Central memory CD8-positive, alpha-beta T cell (primary cell): ENCODE measurements around the gene NTF4.
"Not testable (repeated sequence)": the region's sequence is repeated elsewhere in the genome, so short reads cannot be mapped to it uniquely, and the experiment has no call there.

Source experiments
- ATAC-seq: fragments of 150-1000 bp; cut with Tn5 transposase; replicated peaks from 2 replicates; pipeline ENCODE4 v1.10.0; 2022; ENCODE audit warnings: mild to moderate bottlenecking, moderate FRiP score, moderate number of reproducible peaks; ENCODE audit not compliant: poor library complexity, severe bottlenecking; ENCODE audit errors: extremely low read depth
- DNase-seq, 2 donors: peaks; one replicate each; pipeline ENCODE4 v3.0.0; 2021; ENCODE audit warnings: low spot score in 2 of 2
- H3K27ac Mint-ChIP-seq: one replicate; pipeline ENCODE4 v1.8.0; 2022; ENCODE audit warnings: low read depth, mild to moderate bottlenecking, moderate library complexity, mixed read lengths
- H3K27me3 Mint-ChIP-seq: one replicate; pipeline ENCODE4 v1.8.0; 2022; ENCODE audit warnings: mixed read lengths
- H3K36me3 Mint-ChIP-seq: one replicate; pipeline ENCODE4 v1.8.0; 2022; ENCODE audit warnings: mild to moderate bottlenecking, moderate library complexity, mixed read lengths; ENCODE audit not compliant: insufficient read depth
- H3K4me1 Mint-ChIP-seq: one replicate; pipeline ENCODE4 v1.8.0; 2022; ENCODE audit warnings: mixed read lengths
- H3K4me3 Mint-ChIP-seq: one replicate; pipeline ENCODE4 v1.8.0; 2022; ENCODE audit warnings: mild to moderate bottlenecking, moderate library complexity, mixed read lengths
- H3K9me3 Mint-ChIP-seq: one replicate; pipeline ENCODE4 v1.8.0; 2022; ENCODE audit warnings: mixed read lengths

NTF4 gene

GRCh38 chr19:49038557-49039276, 25.9 kb downstream of the NTF4 start:
- H3K36me3 Mint-ChIP-seq, H3K4me1 Mint-ChIP-seq, DNase-seq, H3K9me3 Mint-ChIP-seq, H3K4me3 Mint-ChIP-seq, H3K27ac Mint-ChIP-seq, ATAC-seq: not testable (repeated sequence)
- H3K27me3 Mint-ChIP-seq = peaks cover 12% of the 10 kb centered on the region

DNA sequence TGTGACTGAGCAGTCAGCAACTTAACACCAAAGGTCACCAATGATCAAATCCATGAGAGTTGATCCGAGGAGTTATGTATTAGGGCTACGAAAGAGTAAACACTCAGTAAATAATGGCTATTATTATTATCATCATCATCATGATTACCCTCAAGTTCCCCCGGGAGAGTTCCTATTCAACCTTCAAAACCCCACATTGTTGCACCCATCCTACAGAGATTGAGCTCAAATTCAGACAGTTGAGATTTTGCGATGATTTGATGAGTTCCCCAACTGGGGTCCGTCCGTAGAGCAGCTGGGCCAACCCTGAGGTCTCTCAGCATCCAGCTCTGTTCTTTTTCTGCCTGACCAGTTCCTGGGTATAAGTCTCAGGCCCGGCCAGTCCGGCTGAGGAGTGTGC, 26.5 kb downstream of the NTF4 start:
- not testable (repeated sequence) for ATAC-seq, DNase-seq, H3K27me3 Mint-ChIP-seq, H3K4me3 Mint-ChIP-seq, H3K27ac Mint-ChIP-seq, H3K36me3 Mint-ChIP-seq, H3K9me3 Mint-ChIP-seq, H3K4me1 Mint-ChIP-seq

DNA sequence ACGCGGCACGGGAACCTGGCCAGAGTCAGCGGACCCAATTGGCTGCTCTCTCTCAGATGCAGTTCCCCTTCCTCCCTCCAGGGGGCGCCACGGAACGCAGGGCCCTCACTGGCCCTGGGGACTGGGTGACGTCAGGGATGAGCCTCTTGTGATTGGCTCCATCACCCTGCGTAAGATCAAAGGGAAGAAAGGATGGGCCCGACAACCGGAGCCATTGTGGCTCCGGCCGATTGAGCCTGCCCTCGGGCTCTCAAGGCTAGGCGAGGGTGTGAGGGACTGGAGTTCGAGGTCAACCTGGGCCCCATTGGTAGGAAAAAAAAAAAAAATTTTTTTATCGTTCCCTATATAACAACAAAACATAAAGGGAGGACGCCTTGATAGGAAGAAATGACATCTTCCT, 27.8 kb downstream of the NTF4 start, which contains the start of gene CGB1:
TSS of gene CGB1 (minus strand) at position 81 of the 400 bp plus-strand sequence. CDS start 184 bp downstream, outside the sequence.
- H3K27me3 Mint-ChIP-seq, DNase-seq, H3K36me3 Mint-ChIP-seq, H3K4me3 Mint-ChIP-seq, H3K9me3 Mint-ChIP-seq, H3K4me1 Mint-ChIP-seq, H3K27ac Mint-ChIP-seq, ATAC-seq: not testable (repeated sequence)

DNA sequence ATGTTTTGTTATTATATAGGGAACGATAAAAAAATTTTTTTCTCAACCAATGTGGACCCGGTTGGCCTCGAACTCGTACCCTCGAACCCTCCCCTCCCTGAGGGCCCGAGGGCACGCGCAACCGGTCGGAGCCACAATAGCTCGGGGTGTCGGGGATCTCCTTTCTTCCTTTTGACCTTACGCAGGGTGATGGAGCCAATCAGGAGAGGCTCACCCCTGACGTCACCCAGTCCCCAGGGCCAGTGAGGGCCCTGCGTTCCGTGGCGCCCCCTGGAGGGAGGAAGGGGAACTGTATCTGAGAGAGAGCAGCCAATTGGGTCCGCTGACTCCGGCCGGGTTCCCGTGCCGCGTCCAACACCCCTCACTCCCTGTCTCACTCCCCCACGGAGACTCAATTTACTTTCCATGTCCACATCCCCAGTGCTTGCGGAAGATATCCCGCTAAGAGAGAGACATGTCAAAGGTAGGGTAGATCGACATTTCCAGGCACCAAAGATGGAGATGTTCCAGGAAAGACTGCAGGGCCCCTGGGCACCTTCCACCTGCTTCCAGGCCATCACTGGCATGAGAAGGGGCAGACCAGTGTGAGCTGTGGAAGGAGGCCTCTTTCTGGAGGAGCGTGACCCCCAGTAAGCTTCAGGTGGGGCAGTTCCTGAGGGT, 32.8 kb downstream of the NTF4 start, which contains the start of gene CGB2:
TSS of gene CGB2 (plus strand) at position 249 of the 660 bp plus-strand sequence. CDS start at position 455, 206 bp downstream.
- H3K27ac Mint-ChIP-seq = peak within 1 kb of the TSS; percentile 67
- H3K4me3 Mint-ChIP-seq, H3K36me3 Mint-ChIP-seq, H3K27me3 Mint-ChIP-seq, H3K4me1 Mint-ChIP-seq, H3K9me3 Mint-ChIP-seq: not testable (repeated sequence)
- ATAC-seq (peak; percentile 36), DNase-seq (peak in 1 of 2 donors; percentile 31)

- not testable (repeated sequence) for H3K9me3 Mint-ChIP-seq, H3K4me3 Mint-ChIP-seq, H3K4me1 Mint-ChIP-seq, H3K27me3 Mint-ChIP-seq, H3K36me3 Mint-ChIP-seq, H3K27ac Mint-ChIP-seq, ATAC-seq, DNase-seq
Measured at GRCh38 chr19:49030323-49030722, 34.3 kb downstream of the NTF4 start.

GRCh38 chr19:49029749-49030148, 34.9 kb downstream of the NTF4 start:
- H3K36me3 Mint-ChIP-seq, H3K4me3 Mint-ChIP-seq, H3K27me3 Mint-ChIP-seq, DNase-seq, H3K9me3 Mint-ChIP-seq, H3K27ac Mint-ChIP-seq, ATAC-seq, H3K4me1 Mint-ChIP-seq: not testable (repeated sequence)

GRCh38 chr19:49028686-49029085, 35.9 kb downstream of the NTF4 start:
- H3K4me1 Mint-ChIP-seq, DNase-seq, H3K9me3 Mint-ChIP-seq, H3K27ac Mint-ChIP-seq, ATAC-seq, H3K27me3 Mint-ChIP-seq, H3K36me3 Mint-ChIP-seq, H3K4me3 Mint-ChIP-seq: not testable (repeated sequence)

DNA sequence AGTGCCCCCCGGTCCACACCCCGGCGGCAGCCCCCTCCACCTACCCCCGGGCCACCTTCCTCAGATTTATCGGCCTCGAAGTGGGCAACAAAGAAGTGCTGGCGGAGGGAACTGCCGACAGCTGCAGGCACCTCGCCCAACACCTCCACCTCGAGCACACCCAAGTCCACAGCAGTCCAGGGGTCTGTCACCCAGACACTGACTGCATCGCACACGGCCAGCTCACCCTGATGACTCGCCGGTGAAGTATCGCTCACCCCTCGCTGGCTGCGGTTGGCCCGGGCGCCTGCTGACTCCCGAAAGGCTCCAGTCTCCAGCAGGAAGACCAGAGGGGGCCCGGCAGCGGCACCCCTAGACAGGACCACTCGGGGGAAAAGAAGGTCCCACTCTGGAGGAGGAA, 39.0 kb downstream of the NTF4 start:
- not testable (repeated sequence) for H3K27me3 Mint-ChIP-seq, H3K4me1 Mint-ChIP-seq, DNase-seq, H3K4me3 Mint-ChIP-seq, H3K36me3 Mint-ChIP-seq, H3K27ac Mint-ChIP-seq, H3K9me3 Mint-ChIP-seq, ATAC-seq

DNA sequence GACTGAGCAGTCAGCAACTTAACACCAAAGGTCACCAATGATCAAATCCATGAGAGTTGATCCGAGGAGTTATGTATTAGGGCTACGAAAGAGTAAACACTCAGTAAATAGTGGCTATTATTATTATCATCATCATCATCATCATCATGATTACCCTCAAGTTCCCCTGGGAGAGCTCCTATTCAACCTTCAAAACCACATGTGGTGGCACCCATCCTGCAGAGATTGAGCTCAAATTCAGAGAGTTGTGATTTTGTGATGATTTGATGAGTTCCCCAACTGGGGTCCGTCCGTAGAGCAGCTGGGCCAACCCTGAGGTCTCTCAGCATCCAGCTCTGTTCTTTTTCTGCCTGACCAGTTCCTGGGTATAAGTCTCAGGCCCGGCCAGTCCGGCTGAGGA, 39.5 kb downstream of the NTF4 start:
- not testable (repeated sequence) for DNase-seq, H3K9me3 Mint-ChIP-seq, H3K36me3 Mint-ChIP-seq, ATAC-seq, H3K4me1 Mint-ChIP-seq, H3K27ac Mint-ChIP-seq, H3K4me3 Mint-ChIP-seq, H3K27me3 Mint-ChIP-seq

DNA sequence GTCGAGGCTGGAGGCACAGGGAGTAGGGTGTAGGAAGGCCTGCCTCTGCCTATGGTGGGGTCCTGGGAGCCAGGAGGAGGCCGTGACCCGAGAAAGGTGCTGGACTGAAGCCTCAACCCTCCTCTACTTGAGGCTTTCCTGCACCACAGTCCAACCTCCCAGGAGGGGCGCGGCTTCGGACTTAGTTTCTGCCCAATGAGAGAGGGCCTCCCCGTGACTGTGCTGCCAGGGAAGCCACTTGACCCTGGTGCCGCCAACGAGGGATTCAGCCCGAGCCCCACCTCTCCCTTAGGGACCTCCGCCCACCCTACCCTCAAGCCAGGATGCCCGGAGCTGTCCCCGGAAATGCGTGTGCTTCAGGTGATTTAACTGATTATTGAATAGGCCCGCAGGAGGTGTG, 40.4 kb downstream of the NTF4 start, which contains the start of gene CGB3:
TSS of gene CGB3 (minus strand) at position 101 of the 400 bp plus-strand sequence. CDS start 362 bp downstream, outside the sequence.
- not testable (repeated sequence) for H3K4me3 Mint-ChIP-seq, H3K27ac Mint-ChIP-seq, H3K36me3 Mint-ChIP-seq, H3K9me3 Mint-ChIP-seq, ATAC-seq, DNase-seq, H3K27me3 Mint-ChIP-seq
- peaks cover 15% of the 10 kb centered on the region for H3K4me1 Mint-ChIP-seq

GRCh38 chr19:49022116-49022515, 42.5 kb downstream of the NTF4 start:
- ATAC-seq (no peak), DNase-seq (no peak)
- Mint-ChIP-seq H3K9me3 (no peaks in the 10 kb centered on the region), H3K4me1 (peaks cover 25% of the 10 kb centered on the region), H3K27ac (no peak overlapping the region), H3K4me3 (no peak overlapping the region), H3K27me3 (no peaks in the 10 kb centered on the region), H3K36me3 (peaks cover 5% of the 10 kb centered on the region)

- H3K36me3 Mint-ChIP-seq = peaks cover 5% of the 10 kb centered on the region
- peak overlapping the region; percentile 6 for H3K27ac Mint-ChIP-seq
- no peak for ATAC-seq
- H3K4me1 Mint-ChIP-seq = peaks cover 25% of the 10 kb centered on the region
- no peak for DNase-seq
- H3K4me3 Mint-ChIP-seq = peak overlapping the region; percentile 85
- no peaks in the 10 kb centered on the region for H3K9me3 Mint-ChIP-seq
- H3K27me3 Mint-ChIP-seq = no peaks in the 10 kb centered on the region
Measured at GRCh38 chr19:49020931-49021895, 43.4 kb downstream of the NTF4 start.
